LHCN-M2 (cell line): ENCODE measurements around the gene TMEM169. TPM values are rescaled to one million over a fixed set of nuclear protein-coding genes. Genes with fewer than 3 reads are reported as not detected.
A peak's percentile ranks its signal among the peaks of the same experiment; 100 is the strongest.

Experiments
- DNase-seq: peaks from one replicate; pipeline ENCODE4 v3.0.0-alpha.2; 2012; ENCODE audit warnings: low read depth
- total RNA-seq: library from RNA; depleted of rRNA; stranded (reverse); fragments of >200 nt; gene quantifications from 2 replicates; pipeline ENCODE4 v1.2.3, GENCODE V29; 2014

Gene TMEM169
- total RNA-seq, 1 experiment from 2014 or later = 4.6 TPM

DNA sequence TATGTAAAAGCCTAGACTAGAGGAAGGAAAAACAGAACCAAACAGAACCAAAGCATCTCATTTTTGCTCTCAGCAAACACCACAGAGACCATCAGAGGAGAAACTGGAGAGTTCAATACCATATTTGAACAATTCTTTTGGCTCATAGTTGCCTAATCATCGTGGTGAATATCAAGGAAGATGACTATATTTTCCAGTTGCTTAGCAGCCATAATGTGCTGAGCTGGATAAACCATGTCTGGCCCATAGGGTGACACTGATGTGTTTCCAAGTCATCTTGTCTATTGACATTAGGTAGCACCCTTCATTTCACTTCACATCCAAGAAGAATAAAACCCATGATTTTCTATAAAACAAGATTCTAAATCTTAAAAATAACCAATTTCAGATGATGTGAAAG, 21.5 kb downstream of the TMEM169 start:
- no peak for DNase-seq

DNA sequence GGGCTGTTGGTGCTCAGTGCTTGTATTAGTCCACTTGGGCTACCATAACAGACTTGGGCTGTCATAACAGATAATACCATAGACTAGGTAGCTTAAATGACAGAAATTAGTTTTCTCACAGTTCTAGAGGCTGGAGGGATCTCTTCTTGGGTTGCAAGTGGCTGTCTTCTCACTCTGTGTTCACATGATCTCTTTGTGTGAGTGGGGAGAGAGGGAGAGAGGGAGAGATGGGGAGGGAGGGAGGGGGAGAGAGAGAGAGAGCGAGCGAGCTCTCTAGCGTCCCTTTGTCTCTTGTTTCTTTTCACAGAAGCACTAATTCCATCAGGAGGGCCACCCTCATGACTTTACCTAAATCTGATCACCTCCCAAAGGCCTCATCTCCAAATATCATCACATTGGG, 23.0 kb downstream of the TMEM169 start:
- DNase-seq = no peak

DNA sequence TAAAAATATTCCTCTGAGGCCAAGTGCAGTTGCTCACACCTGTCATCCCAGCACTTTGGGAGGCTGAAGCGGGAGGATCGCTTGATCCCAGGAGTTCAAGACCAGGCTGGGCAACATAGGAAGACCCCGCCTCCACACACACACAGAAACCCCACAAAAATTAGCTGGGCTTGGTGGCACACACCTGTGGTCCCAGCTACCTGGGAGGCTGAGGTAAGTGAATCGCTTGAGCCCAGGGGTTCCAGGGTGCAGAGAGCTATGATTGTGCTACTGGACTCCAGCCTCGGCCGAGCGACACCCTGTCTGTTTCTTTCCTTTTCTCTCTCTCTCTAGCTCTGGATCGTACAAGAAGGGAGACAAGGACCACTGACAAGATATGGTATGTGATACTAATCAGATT, 25.6 kb downstream of the TMEM169 start:
- no peak for DNase-seq

DNA sequence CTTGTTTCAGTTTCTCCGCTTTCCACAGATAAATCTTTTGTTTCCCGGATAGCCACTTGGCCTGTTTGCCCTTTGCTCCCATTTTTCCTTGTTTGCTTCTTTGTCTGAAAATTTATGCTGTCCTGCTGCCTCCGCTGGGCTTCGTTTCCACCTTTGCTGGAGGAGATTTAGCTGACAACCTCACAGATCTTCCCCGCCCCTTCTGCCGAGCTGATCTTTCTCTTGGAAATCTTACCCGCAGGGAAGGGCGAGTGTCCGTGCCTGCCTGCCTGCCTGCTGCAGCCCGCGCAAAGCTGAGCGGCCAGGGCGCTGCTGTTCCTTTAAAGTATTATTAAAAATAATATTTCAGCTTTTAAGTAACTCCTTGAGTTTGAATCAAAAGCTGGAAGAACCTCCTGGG, 26.0 kb downstream of the TMEM169 start:
- peak; percentile 21 for DNase-seq

DNA sequence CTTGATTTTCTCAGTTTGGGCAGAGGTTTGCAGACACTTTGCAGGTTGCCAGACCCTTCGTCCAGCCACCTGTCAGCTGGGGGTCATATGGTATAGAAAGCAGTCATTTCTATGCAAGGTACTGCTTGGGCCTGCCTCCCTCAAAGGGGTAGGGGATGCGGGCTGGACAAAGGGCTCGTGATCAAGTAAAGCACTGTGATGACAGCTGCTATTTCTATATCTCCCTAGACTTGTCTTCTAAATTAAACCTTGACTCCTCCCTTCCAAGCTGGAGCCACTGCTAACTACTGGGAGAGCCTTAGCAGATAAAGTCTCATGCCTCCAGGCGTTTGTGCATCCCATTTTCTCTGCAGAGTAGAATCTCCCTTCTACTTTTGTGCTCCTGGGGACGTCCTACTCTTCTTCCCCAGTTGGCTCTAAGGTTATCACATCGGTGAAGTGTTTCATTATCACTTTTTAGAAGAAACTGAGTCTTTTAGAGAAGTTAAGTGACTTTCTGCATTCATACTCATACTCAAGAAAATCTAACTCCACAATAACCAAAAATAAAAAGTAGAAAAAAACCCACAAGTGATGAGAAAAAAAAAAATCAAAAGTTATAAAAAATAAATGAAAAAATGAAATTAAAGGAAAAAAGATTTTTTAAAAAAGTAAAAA, 26.7 kb downstream of the TMEM169 start:
- peak; percentile 46 for DNase-seq

DNA sequence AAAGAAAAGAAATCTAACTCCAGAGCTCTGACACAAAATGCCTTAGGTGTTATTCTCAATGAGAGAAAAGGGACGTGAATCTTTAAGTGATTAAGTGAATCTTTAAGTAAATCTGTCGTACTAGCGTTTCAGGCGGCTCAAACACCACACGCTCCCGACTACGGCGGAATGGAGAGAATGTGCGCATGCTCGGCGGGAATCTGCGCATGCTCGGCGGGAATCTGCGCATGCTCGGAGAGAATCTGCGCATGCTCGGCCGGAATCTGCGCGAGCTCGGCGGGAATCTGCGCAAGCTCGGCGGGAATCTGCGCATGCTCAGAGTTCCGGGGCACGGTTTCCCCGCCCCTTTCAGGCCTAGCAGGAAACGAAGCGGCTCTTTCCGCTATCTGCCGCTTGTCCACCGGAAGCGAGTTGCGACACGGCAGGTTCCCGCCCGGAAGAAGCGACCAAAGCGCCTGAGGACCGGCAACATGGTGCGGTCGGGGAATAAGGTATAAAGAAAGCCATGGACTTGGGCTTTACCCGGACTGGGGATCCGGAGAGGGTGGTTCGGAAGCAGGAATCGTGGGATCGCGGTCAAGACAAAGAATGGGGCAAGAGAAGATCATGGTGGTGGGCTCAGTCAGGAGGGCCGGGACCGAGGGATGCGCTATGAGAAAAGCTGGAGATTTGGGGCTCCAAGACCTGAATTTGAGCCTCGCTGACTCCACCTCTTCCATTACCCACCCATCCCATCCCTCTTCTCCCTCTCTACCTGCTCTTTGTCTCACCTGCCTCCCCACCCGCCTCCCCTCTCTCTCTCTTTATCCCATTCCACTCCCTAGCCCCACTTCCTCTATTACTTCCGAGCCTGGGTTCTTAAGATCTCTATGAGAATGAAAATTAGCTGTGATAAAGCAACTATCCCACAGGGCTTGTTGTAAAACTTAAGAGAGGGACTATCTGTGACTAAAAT, 27.5 kb downstream of the TMEM169 start, which contains the start of gene XRCC5:
Gene XRCC5, plus strand, starts transcription at position 382 of the 955 bp plus-strand sequence. Its CDS starts 89 bp downstream, at position 471.
- DNase-seq = peak; percentile 94

DNA sequence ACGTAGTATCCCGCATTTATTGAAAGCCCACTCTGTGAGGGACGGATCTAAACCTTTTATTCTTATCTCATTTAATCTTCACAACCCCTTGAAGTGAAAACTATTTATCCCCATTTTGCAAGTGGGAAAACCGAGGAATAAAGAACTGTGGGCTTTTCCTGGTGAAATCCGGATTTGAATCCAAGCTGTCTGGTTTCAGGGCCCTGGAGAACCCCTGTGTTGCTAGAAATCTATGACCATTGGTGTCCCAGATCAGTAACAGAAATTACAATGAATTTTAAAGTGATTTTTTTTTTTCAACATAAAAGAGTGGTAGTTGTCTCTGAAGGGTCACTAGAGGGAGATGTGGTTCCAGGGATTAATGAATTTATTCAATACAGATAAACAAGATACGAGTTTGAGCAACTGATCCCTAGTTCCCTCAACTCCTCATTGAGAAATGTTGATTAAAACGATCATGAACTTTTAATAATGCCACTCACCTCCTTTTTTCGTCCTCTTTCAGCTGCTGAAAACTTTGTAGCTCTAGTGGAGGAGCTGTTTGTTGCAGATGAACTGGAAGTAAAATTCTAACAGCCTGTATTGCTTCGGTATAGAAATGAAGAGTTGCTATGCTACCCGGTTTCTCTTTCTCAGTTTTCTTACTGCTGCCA, 28.4 kb downstream of the TMEM169 start:
- peak; percentile 54 for DNase-seq

DNA sequence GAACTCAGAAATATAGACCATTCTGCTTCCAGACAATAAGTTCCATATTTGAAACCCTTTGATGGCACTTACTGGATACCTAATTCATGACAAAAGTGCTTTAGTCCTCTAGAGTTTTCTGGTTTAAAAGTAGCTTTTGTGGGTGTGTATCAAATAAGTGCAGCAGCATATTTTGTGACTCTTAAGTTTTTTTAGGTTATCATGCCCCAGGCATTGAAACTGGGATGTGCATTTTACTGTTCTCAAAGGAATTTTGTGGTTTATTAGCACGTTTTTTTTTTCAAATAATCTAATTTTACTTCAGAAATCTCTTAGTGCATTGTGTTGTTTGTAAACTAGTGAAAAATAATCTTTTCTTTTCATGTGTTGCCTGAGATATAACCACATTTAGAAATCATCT, 28.9 kb downstream of the TMEM169 start:
- DNase-seq = no peak

DNA sequence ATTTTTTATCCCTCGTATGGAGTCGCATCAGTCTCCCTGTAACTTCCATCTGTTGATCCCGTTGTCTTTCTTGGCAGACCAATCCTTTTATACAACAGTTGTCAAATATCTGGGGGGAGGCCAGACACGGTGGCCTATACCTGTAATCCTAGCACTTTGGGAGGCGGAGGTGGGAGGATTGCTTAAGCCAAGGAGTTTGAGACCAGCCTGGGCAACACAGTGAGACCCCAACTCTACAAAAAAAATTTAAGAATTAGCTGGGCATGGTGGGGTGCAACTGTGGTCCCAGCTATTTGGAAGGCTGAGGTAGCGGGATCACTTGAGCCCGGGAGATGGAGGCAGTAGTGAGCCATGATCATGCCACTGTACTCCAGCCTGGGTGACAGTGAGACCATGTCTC, 29.4 kb downstream of the TMEM169 start:
- no peak for DNase-seq

DNA sequence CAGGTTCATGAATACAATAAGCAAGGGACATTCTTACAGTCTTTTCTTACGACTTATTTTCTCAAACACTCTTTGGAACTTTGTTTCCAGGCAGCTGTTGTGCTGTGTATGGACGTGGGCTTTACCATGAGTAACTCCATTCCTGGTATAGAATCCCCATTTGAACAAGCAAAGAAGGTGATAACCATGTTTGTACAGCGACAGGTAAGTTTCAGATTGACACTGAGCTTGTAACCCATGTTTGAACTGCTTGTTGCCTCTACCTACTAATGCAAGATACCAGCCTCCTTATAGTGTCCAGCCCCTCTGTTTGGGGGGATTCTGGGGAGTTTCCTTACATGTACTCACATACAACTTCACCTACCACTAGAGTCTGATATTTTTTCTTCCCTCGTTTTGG, 31.2 kb downstream of the TMEM169 start:
- DNase-seq = no peak

DNA sequence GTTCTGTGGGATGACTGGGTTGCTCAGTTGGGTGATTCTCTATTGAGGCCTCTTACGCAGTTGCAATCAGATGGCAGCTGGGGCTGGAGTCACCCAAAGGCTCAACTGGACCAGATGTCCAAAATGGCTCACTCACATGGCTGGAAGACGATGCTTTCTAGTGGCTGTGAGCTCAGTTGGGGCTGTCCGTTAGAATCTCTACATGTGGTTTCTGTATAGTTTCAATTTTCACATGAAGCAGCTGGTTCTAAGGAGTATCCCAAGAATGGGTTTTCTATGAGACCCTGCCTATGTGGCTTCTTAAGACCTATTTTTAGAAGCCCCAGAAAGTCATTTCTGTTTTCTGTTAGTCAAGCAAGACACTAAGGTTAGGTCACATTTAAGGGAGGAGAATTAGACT, 31.9 kb downstream of the TMEM169 start:
- peak; percentile 76 for DNase-seq

DNA sequence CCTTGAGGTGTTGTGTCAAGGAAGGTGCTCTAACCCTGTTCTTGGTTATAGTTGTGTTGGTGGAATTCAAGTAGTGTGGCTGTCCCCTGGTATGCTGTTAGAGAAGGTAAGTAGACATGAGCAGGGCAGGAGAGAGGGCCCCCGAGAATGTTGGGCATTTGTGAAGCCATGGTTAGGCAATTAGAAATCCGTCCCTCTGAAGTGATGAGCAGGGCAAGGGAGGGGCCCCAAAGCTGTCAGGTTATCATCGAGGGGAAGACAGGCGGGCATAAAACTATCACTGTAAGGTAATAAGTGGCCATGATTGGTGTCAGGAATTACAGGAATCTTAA, 32.6 kb downstream of the TMEM169 start:
- no peak for DNase-seq

DNA sequence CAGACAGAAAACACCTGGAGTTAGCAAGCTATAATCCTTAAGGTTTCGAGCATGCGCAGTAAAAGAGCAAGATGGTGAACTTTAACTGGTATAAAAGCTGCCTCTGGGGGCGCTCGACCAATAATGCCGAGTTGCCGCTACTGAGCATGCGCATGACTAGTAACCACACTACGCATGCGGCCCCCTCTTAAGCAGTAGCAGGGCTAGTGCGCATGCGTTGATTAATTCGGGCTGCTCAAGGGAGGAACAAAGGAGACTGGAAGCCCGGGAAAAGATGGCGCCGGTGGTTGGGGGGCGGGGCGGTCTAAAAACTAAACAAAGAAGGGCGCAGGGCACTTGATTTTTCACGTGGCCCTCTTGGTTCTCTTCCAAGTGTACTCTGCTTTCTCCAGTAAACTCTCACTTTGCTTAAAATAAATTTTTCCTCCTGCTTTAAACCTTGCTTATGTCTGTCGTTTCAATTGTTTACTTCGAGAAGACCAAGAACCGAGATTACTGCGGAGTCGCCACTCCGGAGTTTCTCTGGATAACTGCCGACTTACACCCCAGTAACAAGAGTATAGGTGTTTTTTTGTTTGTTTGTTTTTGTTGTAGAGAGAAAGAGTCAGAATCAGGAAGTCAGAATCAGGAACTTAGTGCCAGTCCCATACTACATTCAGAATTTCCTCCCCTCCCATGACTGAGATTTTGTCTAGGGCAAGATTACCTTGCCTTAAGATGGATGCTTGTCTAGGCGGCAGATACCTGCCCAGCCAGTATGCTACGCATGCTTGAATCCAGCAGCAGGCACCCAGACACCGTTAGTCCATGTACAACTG, 33.2 kb downstream of the TMEM169 start:
- DNase-seq = peak; percentile 99

DNA sequence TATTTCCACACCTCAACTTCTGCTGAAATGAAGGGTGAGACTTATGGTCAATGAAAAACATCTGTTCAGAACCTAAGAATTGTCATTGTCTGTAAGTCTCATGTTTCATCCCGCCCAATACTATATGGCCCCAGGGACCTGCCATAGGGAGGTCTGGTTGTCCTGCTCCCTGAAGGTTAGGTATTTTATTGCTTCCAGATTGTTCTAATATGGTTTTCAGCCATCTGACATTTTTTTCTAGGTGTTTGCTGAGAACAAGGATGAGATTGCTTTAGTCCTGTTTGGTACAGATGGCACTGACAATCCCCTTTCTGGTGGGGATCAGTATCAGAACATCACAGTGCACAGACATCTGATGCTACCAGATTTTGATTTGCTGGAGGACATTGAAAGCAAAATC, 34.7 kb downstream of the TMEM169 start:
- no peak for DNase-seq

DNA sequence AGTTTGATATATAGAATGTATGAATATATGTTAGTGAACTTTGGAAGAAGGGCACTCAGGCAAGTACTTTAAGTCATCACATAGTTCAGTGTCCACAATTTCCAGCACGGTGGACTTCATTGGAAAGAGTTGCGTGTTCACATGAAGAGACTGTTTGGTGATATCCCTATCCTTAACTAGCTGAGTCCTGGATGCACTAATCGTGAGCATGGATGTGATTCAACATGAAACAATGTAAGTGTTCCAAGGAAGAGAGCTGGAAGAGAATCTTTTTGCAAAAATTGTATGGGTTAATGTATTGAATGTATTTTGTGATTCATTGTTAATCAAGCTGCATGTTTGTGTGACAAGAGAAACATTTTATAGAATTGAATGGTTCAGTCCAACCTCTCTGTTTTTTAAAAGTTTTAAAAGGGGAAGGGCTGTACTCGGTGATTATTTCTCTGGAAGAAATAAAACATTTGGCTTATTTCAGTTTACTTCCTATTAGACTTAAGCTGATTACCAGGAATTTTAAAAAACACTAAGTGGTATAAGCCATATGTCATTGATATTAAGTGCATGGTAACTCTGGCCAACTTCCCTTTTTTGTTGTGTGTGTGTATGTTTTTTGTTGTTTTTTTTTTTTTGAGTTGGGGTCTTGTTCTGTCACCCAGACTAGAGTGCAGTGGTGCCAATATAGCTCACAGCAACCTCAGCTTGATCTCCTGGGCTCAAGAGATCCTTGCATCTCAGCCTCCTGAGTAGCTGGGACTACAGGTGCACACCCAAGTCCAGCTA, 36.0 kb downstream of the TMEM169 start:
- DNase-seq = no peak

DNA sequence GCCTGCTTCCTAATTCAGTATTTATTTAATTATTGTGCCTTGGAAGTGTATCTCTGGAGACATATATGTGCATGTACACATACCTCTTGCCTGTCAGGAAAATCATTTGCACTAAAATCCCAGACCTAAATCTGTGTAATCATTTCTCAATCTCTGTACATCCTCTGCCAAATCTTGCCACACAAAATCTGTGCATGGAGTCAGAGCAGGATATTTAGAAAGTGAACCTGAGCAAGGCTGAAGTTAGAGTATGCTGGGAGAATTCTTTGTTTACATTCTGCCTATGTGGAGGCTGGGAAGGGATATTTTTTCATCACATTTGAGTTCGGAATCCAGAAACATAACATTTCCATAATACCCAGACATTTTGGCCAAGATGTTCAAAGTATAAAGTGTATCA, 36.8 kb downstream of the TMEM169 start:
- DNase-seq = no peak

DNA sequence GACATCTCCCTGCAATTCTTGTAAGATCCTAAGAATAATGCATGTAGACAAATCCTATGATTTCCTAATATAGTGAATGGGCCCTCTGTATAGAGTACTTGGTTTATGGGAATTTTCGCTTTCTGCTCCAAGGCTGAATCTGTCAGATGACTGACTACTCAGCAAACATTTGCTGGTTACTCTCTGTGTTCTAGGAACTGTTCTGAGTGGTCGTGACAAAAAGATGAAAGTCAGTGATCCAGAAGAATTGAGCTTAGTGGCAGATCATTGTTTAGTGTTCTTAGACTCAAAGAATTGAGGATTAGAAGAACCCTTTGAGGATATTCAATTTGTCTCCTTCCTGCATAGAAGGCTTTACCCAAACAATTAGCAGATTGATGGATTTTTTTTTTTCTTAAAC, 37.4 kb downstream of the TMEM169 start:
- no peak for DNase-seq

DNA sequence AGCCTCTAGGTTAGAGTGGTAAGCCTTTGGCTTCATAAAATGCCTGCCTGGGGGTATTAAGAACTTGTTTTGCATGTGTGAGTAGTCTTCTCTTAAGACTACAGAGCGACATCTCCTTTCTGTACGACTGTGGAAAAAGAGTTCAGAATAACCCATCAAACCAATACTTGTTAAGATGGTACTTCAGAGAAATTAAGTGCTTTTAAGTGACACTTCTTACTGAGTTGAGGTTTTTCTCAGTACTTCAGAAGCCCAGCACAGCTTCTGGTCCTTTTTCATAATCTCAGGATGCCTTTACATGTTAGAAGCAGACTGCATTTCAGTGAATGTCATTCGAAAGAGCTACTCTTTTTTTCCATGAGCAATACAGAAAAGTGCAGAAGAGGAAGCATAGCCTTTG, 38.3 kb downstream of the TMEM169 start:
- DNase-seq = no peak

DNA sequence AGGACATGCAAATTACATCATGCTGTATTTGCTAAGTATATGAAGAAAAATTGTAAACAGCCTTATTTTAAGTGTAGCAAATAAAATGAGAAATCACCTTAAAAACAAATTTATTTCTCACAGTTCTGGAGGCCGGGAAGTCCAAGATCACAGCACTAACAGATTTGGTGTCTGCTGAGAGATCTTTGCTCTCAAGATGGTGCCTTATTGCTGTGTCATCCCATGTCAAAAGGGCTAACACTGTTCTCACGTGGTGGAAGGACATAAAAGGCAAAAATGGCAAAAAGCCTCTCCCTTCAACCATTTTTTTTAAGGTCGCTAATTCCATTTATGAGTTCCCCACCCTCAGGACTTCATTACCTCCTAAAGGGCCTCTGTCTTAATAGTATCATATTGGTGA, 39.5 kb downstream of the TMEM169 start:
- DNase-seq = no peak

DNA sequence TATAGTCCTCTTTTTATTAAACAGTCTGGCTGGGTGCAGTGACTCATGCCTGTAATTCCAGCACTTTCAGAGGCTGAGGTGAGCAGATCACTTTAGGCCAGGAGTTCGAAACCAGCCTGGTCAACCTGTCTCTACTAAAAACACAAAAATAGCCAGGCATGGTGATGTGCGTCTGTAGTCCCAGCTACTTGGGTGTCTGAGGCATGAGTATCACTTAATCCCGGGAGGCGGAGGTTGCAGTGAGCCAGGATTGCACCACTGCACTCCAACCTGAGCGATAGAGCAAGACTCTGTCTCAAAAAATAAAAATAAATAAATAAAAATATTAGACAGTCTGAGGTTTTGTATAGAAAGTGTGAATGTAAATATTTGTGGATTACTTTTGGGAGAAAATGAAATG, 45.2 kb downstream of the TMEM169 start:
- DNase-seq = no peak
